Neuronal stem cell (in vitro differentiated cells): ENCODE measurements around the gene CILP. TPM values are rescaled to one million over a fixed set of nuclear protein-coding genes. Genes with fewer than 3 reads are reported as not detected.

ENCODE experiments used
- small RNA-seq: library from polyadenylated mRNA; stranded (forward); fragments of <200 nt; extraction: miRNeasy Mini kit (QIAGEN cat#:217004); gene quantifications from one replicate; pipeline ENCODE3, GENCODE V24; 2013; ENCODE audit not compliant: insufficient read depth

CILP gene

Small RNAs within 50 kb of the gene (small RNA-seq; reads per million reads assigned to genes)
- gene AC068213.1 (not detected), gene RNU6-686P (not detected)
